Heart left ventricle (tissue), 16 donors: ENCODE measurements around the gene ESPNL. TPM values are rescaled to one million over a fixed set of nuclear protein-coding genes. Genes with fewer than 3 reads are reported as not detected.
A peak's percentile ranks its signal among the peaks of the same experiment; 100 is the strongest.

Experiments used
- ATAC-seq, 4 donors: fragments of 200-7000 bp; cut with Tn5 transposase; one replicate each; pipeline ENCODE4 v1.9.1; 2020 to 2022; ENCODE audit warnings: moderate library complexity in 4 of 4, mild to moderate bottlenecking in 3 of 4, moderate number of reproducible peaks in 1 of 4
- DNase-seq, 5 donors: peaks; one replicate each; pipeline ENCODE4 v3.0.0-alpha.2; 2020
- H3K27ac ChIP-seq, 12 donors: fragments of 200-600 bp; sonication (generic) in 4 of 12; one replicate each; pipeline versions ENCODE4 v1.5.0 to v1.8.0; 2016 to 2022; ENCODE audit warnings: mild to moderate bottlenecking in 2 of 12
- H3K27me3 ChIP-seq, 9 donors: fragments of 200-600 bp; sonication (generic) in 2 of 9; one replicate each; pipeline versions ENCODE4 v1.5.1 to v1.8.0; 2016 to 2022; ENCODE audit warnings: mild to moderate bottlenecking in 3 of 9
- H3K36me3 ChIP-seq, 9 donors: fragments of 200-600 bp; sonication (generic) in 2 of 9; one replicate each; pipeline versions ENCODE4 v1.5.0 to v1.8.0; 2018 to 2022; ENCODE audit warnings: mild to moderate bottlenecking in 2 of 9
- H3K4me1 ChIP-seq, 12 donors: fragments of 200-600 bp; sonication (generic) in 4 of 12; one replicate each; pipeline versions ENCODE4 v1.5.0 to v1.8.0; 2016 to 2022; ENCODE audit warnings: mild to moderate bottlenecking in 3 of 12
- H3K4me3 ChIP-seq, 12 donors: fragments of 200-600 bp; sonication (generic) in 4 of 12; one replicate each; pipeline versions ENCODE4 v1.5.0 to v1.8.0; 2017 to 2022; ENCODE audit warnings: mild to moderate bottlenecking in 9 of 12, moderate library complexity in 4 of 12
- H3K9me3 ChIP-seq, 12 donors: fragments of 200-600 bp; sonication (generic) in 4 of 12; one replicate each; pipeline versions ENCODE4 v1.5.0 to v1.8.0; 2016 to 2022; ENCODE audit warnings: mild to moderate bottlenecking in 1 of 12
- CTCF ChIP-seq, 12 donors: fragments of 200-600 bp; sonication (generic) in 4 of 12; IDR thresholded peaks; one replicate each; pipeline versions ENCODE4 v1.5.0 to v1.8.0; 2018 to 2022; ENCODE audit warnings: antibody characterized with exemption in 12 of 12, mild to moderate bottlenecking in 5 of 12
- POLR2A ChIP-seq, 2 donors: fragments of 450-650 bp; IDR thresholded peaks; one replicate each; pipeline ENCODE4 v1.6.1; 2017; ENCODE audit warnings: antibody characterized with exemption in 2 of 2, mild to moderate bottlenecking in 2 of 2, moderate library complexity in 2 of 2
- WGBS, 4 donors: extraction: QIAGEN DNeasy Blood & Tissue Kit in 2 of 4; methylation state at CpG; one replicate each; pipeline versions ENCODE4 v1.1.5 to v1.1.7; 2013 to 2018; 5-methylcytosine and 5-hydroxymethylcytosine counted together
- intact Hi-C, 10 donors: fragments of 100-400 bp; cut with DNase I; formaldehyde crosslinking; loops; one replicate each; pipeline versions ENCODE4 v1.11.1 to v1.14.2; 2022
- polyA plus RNA-seq, 2 donors: library from polyadenylated mRNA; stranded (reverse); fragments of 200-250 nt; gene quantifications; one replicate each; pipeline ENCODE4 v1.2.3, GENCODE V29; 2013
- total RNA-seq, 9 donors: library from RNA; depleted of rRNA in 2 of 9; stranded (reverse); fragments of >200 nt in 2 of 9; fragmentation: NEBNext Ultra II Directional in 3 of 9; extraction: Animal tissue kit (Norgen Biotek cat#: 25700) in 3 of 9; gene quantifications; one replicate each; pipeline versions ENCODE4 v1.1.0 to v1.2.4, GENCODE V29; 2016 to 2023
- donor health status: ischemic (EF 13 %, LVEDD 7.1; RV severe dilation, severe dysfunction).
- donor health status: healthy with polysubstance abuse.
- donor health status: DM: no; HTN: yes; CAD: no.
- donor health status: DM: no; HTN: no; CAD: no.
- donor health status: ischemic (EF 25% LVEDD 6.9; RV normal size, moderate dysfunction).
- donor health status: ischemic (EF 25% LVEDD 5.7; RV mildly dilated, moderate dysfunction).
- donor health status: healthy.
- donor health status: DM: yes; HTN: yes; CAD: no.
- donor health status: ischemic (EF 35%, LVEDD 5.7; RV mildly dilated, moderate dysfunction).
- donor health status: nonischemic (EF 11% LVEDD 7.7; RV severe dilation, severe dysfunction).
- donor health status: DM: yes; HTN: yes; CAD: no.
- donor health status: PGD.
- donor health status: ischemic (EF 29% LVEDD 5.4; RV normal size, mild dysfunction).
- donor health status: nonischemic (EF 23%, LVEDD 6.1; RV moderate dilation, normal function).

The ESPNL gene
- total and polyA plus RNA-seq, 11 donors, result 0.05 to 1.2 (median 0.27) TPM; not detected in 2

DNA sequence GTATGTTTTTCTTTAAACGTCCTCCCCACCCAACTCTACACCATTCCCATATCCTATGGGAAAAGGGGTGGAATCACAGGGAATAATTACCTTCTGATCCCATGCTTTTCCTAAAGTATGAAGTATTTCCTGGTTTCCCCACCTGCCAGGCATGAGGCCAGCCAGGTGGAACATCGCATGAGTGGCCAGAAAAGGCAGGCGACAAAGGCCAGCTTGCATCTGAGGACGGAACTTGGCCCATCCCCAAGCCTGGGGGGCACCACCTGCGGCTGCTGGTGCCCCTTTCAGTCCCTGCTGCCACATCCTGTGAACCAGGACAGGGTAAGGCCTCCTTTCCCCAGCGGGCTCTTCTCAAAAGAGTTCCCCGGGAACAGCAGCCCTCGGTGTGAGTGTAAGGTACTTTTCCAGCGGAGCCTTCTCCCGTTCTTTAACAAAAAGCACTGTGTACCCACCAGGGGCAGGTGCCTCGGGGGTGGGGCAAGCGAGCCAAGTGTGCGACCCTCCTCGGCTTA lies 57.4 kb downstream of the ESPNL start:
- H3K4me3 ChIP-seq, result no peak overlapping the region
- no peaks in the 10 kb centered on the region for H3K36me3 ChIP-seq
- no peak for TF ChIP-seq CTCF (IDR thresholded peaks at IDR 0.05)
- no peak for TF ChIP-seq POLR2A (IDR thresholded peaks at IDR 0.05)
- peaks cover 0 to 23% (median 6%) of the 10 kb centered on the region in 12 donors for H3K4me1 ChIP-seq
- ATAC-seq, result no peak
- H3K9me3 ChIP-seq, result no peaks in the 10 kb centered on the region
- WGBS, 4 donors, result 73 to 80% (median 76%) methylated on average over 14 of the region's 14 CpGs
- intact Hi-C loops, result loop anchor here in 2 of 10 donors (5.0 to 10.0 kb wide), 2 partner anchors 97 to 105 kb away; no protein-coding TSS in a partner anchor
- H3K27me3 ChIP-seq, result peaks cover 0 to 27% (median 15%) of the 10 kb centered on the region in 9 donors
- DNase-seq, result peak in 3 of 5 donors; percentile 10 to 35 (median 11)
- no peak overlapping the region for H3K27ac ChIP-seq

GRCh38 chr2:238158018-238158508 lies 57.9 kb downstream of the ESPNL start:
- DNase-seq, result peak in 4 of 5 donors; percentile 7 to 52 (median 22)

DNA sequence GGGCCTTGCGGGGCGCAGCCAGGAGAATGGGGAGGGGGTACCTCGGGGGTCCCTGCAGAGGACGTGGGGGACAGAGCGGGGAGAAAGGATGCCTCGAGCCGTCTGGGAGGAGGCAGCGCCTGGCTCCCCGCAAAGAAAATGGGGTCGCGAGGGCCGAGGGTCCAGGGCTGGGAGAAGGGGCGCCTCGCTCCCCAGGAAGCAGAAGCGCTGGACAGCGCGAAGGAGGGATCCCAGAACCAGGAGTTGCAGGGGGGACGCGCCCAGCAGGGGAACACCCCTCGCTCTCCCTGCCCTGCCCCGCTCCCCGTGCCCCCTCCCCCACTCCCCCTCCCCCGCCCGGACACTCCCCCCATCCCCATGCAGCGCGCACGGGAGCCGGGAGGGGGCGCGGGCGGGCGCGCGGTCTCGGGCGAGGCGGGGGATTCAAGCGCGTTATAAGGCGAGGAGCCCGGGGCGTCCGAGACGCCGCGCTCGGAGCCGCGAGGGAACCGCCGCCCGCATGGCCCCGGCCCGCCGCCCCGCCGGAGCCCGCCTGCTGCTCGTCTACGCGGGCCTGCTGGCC lies 58.5 kb downstream of the ESPNL start, which contains the start of gene ERFE:
Gene ERFE (plus strand): TSS at position 462 of the 562 bp plus-strand sequence. CDS start 38 bp downstream, at position 500.
- H3K9me3 ChIP-seq, result no peaks in the 10 kb centered on the region
- H3K27me3 ChIP-seq, result peaks cover 6 to 34% (median 17%) of the 10 kb centered on the region in 9 donors
- H3K4me3 ChIP-seq, result peak within 1 kb of the TSS in 8 of 12 donors; percentile 19 to 44 (median 34)
- ATAC-seq (peak in 3 of 4 donors; percentile 9 to 40 (median 22)), DNase-seq (peak in 3 of 5 donors; percentile 17 to 70 (median 36))
- intact Hi-C loops, result loop anchor here in 2 of 10 donors (5.0 to 10.0 kb wide), 2 partner anchors 96 to 104 kb away; no protein-coding TSS in a partner anchor
- H3K4me1 ChIP-seq, result peaks cover 0 to 26% (median 6%) of the 10 kb centered on the region in 12 donors
- no peaks in the 10 kb centered on the region for H3K36me3 ChIP-seq
- WGBS, 4 donors, result 8 to 26% (median 13%) methylated on average over 20 to 58 of the region's 61 CpGs
- peak; percentile 20 to 63 (median 44) for TF ChIP-seq CTCF (IDR thresholded peaks at IDR 0.05)
- TF ChIP-seq POLR2A (IDR thresholded peaks at IDR 0.05), result no peak
- H3K27ac ChIP-seq, result no peak within 1 kb of the TSS

More at GRCh38 chr2:238158018-238158508, 57.9 kb downstream of the ESPNL start:
- H3K27ac ChIP-seq, result no peak overlapping the region
- no peaks in the 10 kb centered on the region for H3K9me3 ChIP-seq
- no peaks in the 10 kb centered on the region for H3K36me3 ChIP-seq
- 57 to 67% (median 64%) methylated on average over 11 to 21 of the region's 21 CpGs for WGBS, 4 donors
- peaks cover 0 to 23% (median 6%) of the 10 kb centered on the region in 12 donors for H3K4me1 ChIP-seq
- H3K4me3 ChIP-seq, result peak overlapping the region in 1 of 12 donors; percentile 23
- intact Hi-C loops, result loop anchor here in 2 of 10 donors (5.0 to 10.0 kb wide), 2 partner anchors 97 to 104 kb away; no protein-coding TSS in a partner anchor
- no peak for ATAC-seq
- TF ChIP-seq CTCF (IDR thresholded peaks at IDR 0.05), result no peak
- TF ChIP-seq POLR2A (IDR thresholded peaks at IDR 0.05), result no peak
- H3K27me3 ChIP-seq, result peaks cover under 1 to 29% (median 17%) of the 10 kb centered on the region in 9 donors

- H3K9me3 ChIP-seq, result no peaks in the 10 kb centered on the region
- intact Hi-C loops, result loop anchor here in 2 of 10 donors (5.0 to 10.0 kb wide), 2 partner anchors 96 to 103 kb away; no protein-coding TSS in a partner anchor
- DNase-seq (peak in 1 of 5 donors; percentile 63), ATAC-seq (no peak)
- 3 to 8% (median 3%) methylated on average over 19 to 52 of the region's 52 CpGs for WGBS, 4 donors
- H3K4me3 ChIP-seq, result peak overlapping the region in 8 of 12 donors; percentile 19 to 44 (median 34)
- TF ChIP-seq CTCF (IDR thresholded peaks at IDR 0.05) (no peak), POLR2A (IDR thresholded peaks at IDR 0.05) (no peak)
- no peak overlapping the region for H3K27ac ChIP-seq
- no peaks in the 10 kb centered on the region for H3K36me3 ChIP-seq
- peaks cover 0 to 31% (median 6%) of the 10 kb centered on the region in 12 donors for H3K4me1 ChIP-seq
- H3K27me3 ChIP-seq, result peaks cover 11 to 40% (median 20%) of the 10 kb centered on the region in 9 donors
These were observed 59.0 kb downstream of the ESPNL start for GRCh38 chr2:238159071-238159539.
